ENCODE measurements around the gene MLF1. TPM values are rescaled to one million over a fixed set of nuclear protein-coding genes. Genes with fewer than 3 reads are reported as not detected.
"Not testable (repeated sequence)": the region's sequence is repeated elsewhere in the genome, so short reads cannot be mapped to it uniquely, and the experiment has no call there.

The MLF1 gene
- total RNA-seq (ENCODE audit: insufficient read depth, low replicate concordance) = 31.1 TPM

- DNase-seq (ENCODE audit: low spot score) = peak; percentile 97
Measured at GRCh38 chr3:158570999-158571702, at the start of gene MLF1. Gene MLF1, plus strand, starts transcription at chr3:158571194. Its CDS starts 107 bp downstream, at chr3:158571301.

GRCh38 chr3:158522221-158523136 lies 48.5 kb upstream of the MLF1 start:
- peak; percentile 14 for DNase-seq (ENCODE audit: low spot score)

- peak; percentile 2 for DNase-seq (ENCODE audit: low spot score)
Measured at GRCh38 chr3:158528076-158528674, 42.8 kb upstream of the MLF1 start.

GRCh38 chr3:158531334-158531733 lies 39.7 kb upstream of the MLF1 start:
- no peak for DNase-seq (ENCODE audit: low spot score)

GRCh38 chr3:158532099-158532734 lies 38.8 kb upstream of the MLF1 start:
- DNase-seq (ENCODE audit: low spot score) = peak; percentile 41

- DNase-seq (ENCODE audit: low spot score) = no peak
Measured at GRCh38 chr3:158535918-158536317, 35.1 kb upstream of the MLF1 start.

- peak; percentile 18 for DNase-seq (ENCODE audit: low spot score)
Measured at GRCh38 chr3:158539414-158540014, 31.5 kb upstream of the MLF1 start.

GRCh38 chr3:158540066-158540465 lies 30.9 kb upstream of the MLF1 start:
- no peak for DNase-seq (ENCODE audit: low spot score)

GRCh38 chr3:158548691-158549090 lies 22.3 kb upstream of the MLF1 start:
- no peak for DNase-seq (ENCODE audit: low spot score)

- not testable (repeated sequence) for DNase-seq (ENCODE audit: low spot score)
Measured at GRCh38 chr3:158549938-158550337, 21.1 kb upstream of the MLF1 start.

- no peak for DNase-seq (ENCODE audit: low spot score)
Measured at GRCh38 chr3:158552124-158552523, 18.9 kb upstream of the MLF1 start.

- DNase-seq (ENCODE audit: low spot score) = no peak
Measured at GRCh38 chr3:158559504-158559903, 11.5 kb upstream of the MLF1 start.

GRCh38 chr3:158560979-158561378 lies 10.0 kb upstream of the MLF1 start:
- DNase-seq (ENCODE audit: low spot score) = no peak

GRCh38 chr3:158562674-158563073 lies 8.3 kb upstream of the MLF1 start:
- no peak for DNase-seq (ENCODE audit: low spot score)

- no peak for DNase-seq (ENCODE audit: low spot score)
Measured at GRCh38 chr3:158563076-158563475, 7.9 kb upstream of the MLF1 start.

- DNase-seq (ENCODE audit: low spot score) = no peak
Measured at GRCh38 chr3:158565076-158565475, 5.9 kb upstream of the MLF1 start.

GRCh38 chr3:158568784-158569183 lies 2.2 kb upstream of the MLF1 start:
- DNase-seq (ENCODE audit: low spot score) = no peak

GRCh38 chr3:158569794-158570193 lies 1.2 kb upstream of the MLF1 start:
- DNase-seq (ENCODE audit: low spot score) = no peak

- DNase-seq (ENCODE audit: low spot score) = no peak
Measured at GRCh38 chr3:158571969-158572765, 1.2 kb downstream of the MLF1 start.

GRCh38 chr3:158572766-158573060 lies 1.7 kb downstream of the MLF1 start:
- DNase-seq (ENCODE audit: low spot score) = no peak

- no peak for DNase-seq (ENCODE audit: low spot score)
Measured at GRCh38 chr3:158573714-158574113, 2.7 kb downstream of the MLF1 start.
